Aorta (tissue), 5 donors: ENCODE data around the gene SPRY1. TPM values are rescaled to one million over a fixed set of nuclear protein-coding genes. Genes with fewer than 3 reads are reported as not detected.

Source experiments
- ATAC-seq: fragments of 200-7000 bp; cut with Tn5 transposase; one replicate; pipeline ENCODE4 v1.9.1; 2022; ENCODE audit warnings: moderate library complexity; ENCODE audit not compliant: low FRiP score
- DNase-seq, 2 donors: peaks; one replicate each; pipeline ENCODE4 v3.0.0-alpha.2; 2020
- H3K27ac ChIP-seq, 2 donors: one replicate each; pipeline ENCODE4 v1.5.1; 2013; ENCODE audit warnings: low read length in 2 of 2, mild to moderate bottlenecking in 2 of 2, moderate library complexity in 2 of 2, control low read depth in 1 of 2, inconsistent platforms in 1 of 2, low read depth in 1 of 2
- H3K27me3 ChIP-seq, 2 donors: one replicate each; pipeline ENCODE4 v1.6.1; 2013; ENCODE audit warnings: control low read depth in 1 of 2, low read length in 1 of 2, mild to moderate bottlenecking in 1 of 2, moderate library complexity in 1 of 2; ENCODE audit not compliant: insufficient read depth in 2 of 2, control insufficient read depth in 1 of 2
- H3K36me3 ChIP-seq, 2 donors: one replicate each; pipeline ENCODE4 v1.6.1; 2013; ENCODE audit warnings: control low read depth in 1 of 2, low read length in 1 of 2, mild to moderate bottlenecking in 1 of 2; ENCODE audit not compliant: insufficient read depth in 2 of 2, control insufficient read depth in 1 of 2
- H3K4me1 ChIP-seq, 2 donors: one replicate each; pipeline ENCODE4 v1.6.1; 2013; ENCODE audit warnings: low read length in 2 of 2, control low read depth in 1 of 2, mild to moderate bottlenecking in 1 of 2, moderate library complexity in 1 of 2; ENCODE audit not compliant: insufficient read depth in 2 of 2, control insufficient read depth in 1 of 2
- H3K4me3 ChIP-seq, 2 donors: one replicate each; pipeline ENCODE4 v1.5.1; 2013; ENCODE audit warnings: low read length in 2 of 2, control low read depth in 1 of 2, mild to moderate bottlenecking in 1 of 2
- H3K9me3 ChIP-seq: one replicate; pipeline ENCODE4 v1.6.1; 2013; ENCODE audit warnings: mild to moderate bottlenecking, low read length; ENCODE audit not compliant: control insufficient read depth
- WGBS, 2 donors: extraction: QIAGEN DNeasy Blood & Tissue Kit; methylation state at CpG; one replicate each; pipeline ENCODE4 v1.1.7; 2013; 5-methylcytosine and 5-hydroxymethylcytosine counted together
- intact Hi-C, 2 donors: fragments of 100-400 bp; cut with DNase I; formaldehyde crosslinking; loops; one replicate each; pipeline versions ENCODE4 v1.14.2 to v1.15.0; 2022
- polyA plus RNA-seq, 2 donors: library from polyadenylated mRNA; stranded (reverse); fragments of 200-250 nt; gene quantifications; one replicate each; pipeline ENCODE4 v1.2.3, GENCODE V29; 2013
- total RNA-seq, 2 donors: library from RNA; stranded (reverse); fragmentation: NEBNext Ultra II Directional; extraction: Animal tissue kit (Norgen Biotek cat#: 25700); gene quantifications; one replicate each; pipeline ENCODE4 v1.2.1, GENCODE V29; 2021
- donor health status: healthy with polysubstance abuse.
- donor health status: Bipolar disorder and iron deficiency.
- donor health status: DM: no; HTN: no; CAD: no.
- donor health status: DM: no; HTN: no; CAD: no.
- donor health status: DM: yes; HTN: yes; CAD: no.

SPRY1 gene
- total and polyA plus RNA-seq, 4 donors = 21.0 to 210 (median 151) TPM

GRCh38 chr4:123352966-123353365 is 43.6 kb upstream of the SPRY1 start:
- Histone ChIP-seq H3K4me3 (no peak overlapping the region), H3K9me3 (no peaks in the 10 kb centered on the region), H3K36me3 (no peaks in the 10 kb centered on the region), H3K4me1 (no peaks in the 10 kb centered on the region), H3K27ac (no peak overlapping the region), H3K27me3 (no peaks in the 10 kb centered on the region)
- intact Hi-C loops = no loop called here
- no peak for ATAC-seq
- no peak for DNase-seq
- 90 to 94% methylated on average over 1 of the region's 1 CpG for WGBS, 2 donors

GRCh38 chr4:123353656-123354055 is 42.9 kb upstream of the SPRY1 start:
- Histone ChIP-seq H3K9me3 (no peaks in the 10 kb centered on the region), H3K4me1 (no peaks in the 10 kb centered on the region), H3K36me3 (no peaks in the 10 kb centered on the region), H3K4me3 (no peak overlapping the region), H3K27ac (no peak overlapping the region), H3K27me3 (no peaks in the 10 kb centered on the region)
- WGBS, 2 donors = 89 to 93% methylated on average over 6 of the region's 6 CpGs
- intact Hi-C loops = no loop called here
- ATAC-seq (no peak), DNase-seq (no peak)

GRCh38 chr4:123354701-123355100 is 41.9 kb upstream of the SPRY1 start:
- Histone ChIP-seq H3K4me1 (no peaks in the 10 kb centered on the region), H3K9me3 (no peaks in the 10 kb centered on the region), H3K27ac (no peak overlapping the region), H3K36me3 (no peaks in the 10 kb centered on the region), H3K27me3 (no peaks in the 10 kb centered on the region), H3K4me3 (no peak overlapping the region)
- DNase-seq = no peak
- intact Hi-C loops = no loop called here
- WGBS, 2 donors = 88 to 95% methylated on average over 5 of the region's 5 CpGs
- no peak for ATAC-seq

DNA sequence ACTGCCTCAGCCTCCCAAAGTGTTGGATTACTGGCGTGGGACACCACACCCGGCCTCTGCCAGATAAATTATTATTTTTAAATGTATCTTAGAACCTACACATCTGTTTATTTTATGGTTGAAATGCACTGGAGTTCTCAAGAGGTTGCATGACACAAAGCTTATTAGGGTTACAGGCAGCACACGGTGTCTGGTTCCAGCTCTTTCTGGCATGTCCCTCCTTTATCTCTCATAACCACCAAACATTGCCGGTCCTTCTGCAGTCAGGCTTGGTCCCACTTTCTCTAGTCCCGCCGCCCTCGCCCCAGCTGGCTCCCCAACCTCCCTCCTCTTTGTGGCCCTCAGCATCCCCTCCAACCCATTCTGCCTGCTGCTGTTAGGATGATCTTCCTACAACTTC is 39.7 kb upstream of the SPRY1 start:
- no peaks in the 10 kb centered on the region for H3K36me3 ChIP-seq
- intact Hi-C loops = no loop called here
- ATAC-seq = no peak

DNA sequence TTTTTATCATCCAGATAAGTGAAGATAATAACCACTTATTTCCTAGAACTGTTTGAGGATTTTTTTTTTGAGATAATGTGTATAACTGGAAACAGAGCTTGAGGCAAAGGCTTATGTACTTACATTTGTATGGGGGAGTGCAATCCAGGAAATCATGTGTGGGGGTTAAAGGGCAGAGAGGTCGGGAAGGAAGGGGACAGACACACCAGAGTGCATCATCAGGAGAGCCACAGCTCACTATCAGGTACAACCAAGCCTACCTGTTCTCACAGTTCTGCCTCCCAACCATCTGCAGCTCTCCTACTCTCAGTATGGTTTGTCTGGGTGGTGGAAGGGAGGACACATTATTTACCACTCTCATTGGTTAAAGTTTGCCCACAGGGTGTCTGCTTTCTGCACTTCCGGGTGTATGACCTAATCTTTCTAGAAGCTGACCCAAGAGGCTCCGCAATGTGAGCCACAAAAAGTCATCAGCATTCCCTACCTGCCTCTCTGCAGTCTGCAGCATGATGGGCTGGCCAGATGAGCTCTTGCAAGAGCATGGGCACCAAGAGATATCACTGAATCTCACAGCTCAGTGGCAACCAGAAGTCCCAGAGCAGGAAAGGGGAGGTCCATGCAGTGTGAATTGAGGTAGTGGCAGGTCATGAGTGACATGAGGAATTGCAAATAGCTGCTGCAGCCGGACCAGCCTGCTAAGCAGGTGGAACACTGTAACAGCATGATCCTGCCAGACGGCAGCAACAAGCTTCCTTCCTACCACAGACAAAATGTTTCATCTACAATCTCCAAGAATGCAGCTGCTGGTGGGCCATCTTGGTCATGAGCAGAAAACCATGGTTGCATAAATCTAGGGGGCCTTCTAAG is 36.9 kb upstream of the SPRY1 start:
- Histone ChIP-seq H3K36me3 (no peaks in the 10 kb centered on the region), H3K9me3 (no peaks in the 10 kb centered on the region), H3K27ac (no peak overlapping the region), H3K4me3 (no peak overlapping the region), H3K4me1 (no peaks in the 10 kb centered on the region), H3K27me3 (no peaks in the 10 kb centered on the region)
- ATAC-seq = no peak
- intact Hi-C loops = no loop called here
- 80 to 87% methylated on average over 5 of the region's 5 CpGs for WGBS, 2 donors
- DNase-seq = no peak

More for the DNA sequence above, 39.7 kb upstream of the SPRY1 start:
- DNase-seq = no peak
- no peak overlapping the region for H3K27ac ChIP-seq
- H3K4me1 ChIP-seq = no peaks in the 10 kb centered on the region
- no peak overlapping the region for H3K4me3 ChIP-seq
- no peaks in the 10 kb centered on the region for H3K9me3 ChIP-seq
- no peaks in the 10 kb centered on the region for H3K27me3 ChIP-seq
- WGBS, 2 donors = 86 to 88% methylated on average over 7 of the region's 7 CpGs

- peak overlapping the region in 1 of 2 donors; percentile 71 for H3K27ac ChIP-seq
- no peaks in the 10 kb centered on the region for H3K9me3 ChIP-seq
- no peaks in the 10 kb centered on the region for H3K36me3 ChIP-seq
- no peaks in the 10 kb centered on the region for H3K27me3 ChIP-seq
- ATAC-seq (peak; percentile 27), DNase-seq (peak in 1 of 2 donors; percentile 63)
- 35 to 45% methylated on average over 2 of the region's 2 CpGs for WGBS, 2 donors
- no peaks in the 10 kb centered on the region for H3K4me1 ChIP-seq
- intact Hi-C loops = no loop called here
- H3K4me3 ChIP-seq = no peak overlapping the region
These were observed 35.3 kb upstream of the SPRY1 start for GRCh38 chr4:123361195-123361861.

- H3K9me3 ChIP-seq = no peaks in the 10 kb centered on the region
- H3K27ac ChIP-seq = no peak overlapping the region
- H3K36me3 ChIP-seq = no peaks in the 10 kb centered on the region
- H3K4me3 ChIP-seq = no peak overlapping the region
- intact Hi-C loops = no loop called here
- no peaks in the 10 kb centered on the region for H3K27me3 ChIP-seq
- no peak for ATAC-seq
- 91 to 93% methylated on average over 1 of the region's 1 CpG for WGBS, 2 donors
- no peaks in the 10 kb centered on the region for H3K4me1 ChIP-seq
- DNase-seq = no peak
These were observed 34.5 kb upstream of the SPRY1 start for GRCh38 chr4:123362103-123362502.

GRCh38 chr4:123363729-123364128 is 32.9 kb upstream of the SPRY1 start:
- no peaks in the 10 kb centered on the region for H3K4me1 ChIP-seq
- ATAC-seq = no peak
- H3K9me3 ChIP-seq = no peaks in the 10 kb centered on the region
- H3K27ac ChIP-seq = no peak overlapping the region
- no peak for DNase-seq
- intact Hi-C loops = no loop called here
- no peak overlapping the region for H3K4me3 ChIP-seq
- WGBS, 2 donors = 91 to 93% methylated on average over 2 of the region's 2 CpGs
- H3K36me3 ChIP-seq = no peaks in the 10 kb centered on the region
- H3K27me3 ChIP-seq = no peaks in the 10 kb centered on the region

DNA sequence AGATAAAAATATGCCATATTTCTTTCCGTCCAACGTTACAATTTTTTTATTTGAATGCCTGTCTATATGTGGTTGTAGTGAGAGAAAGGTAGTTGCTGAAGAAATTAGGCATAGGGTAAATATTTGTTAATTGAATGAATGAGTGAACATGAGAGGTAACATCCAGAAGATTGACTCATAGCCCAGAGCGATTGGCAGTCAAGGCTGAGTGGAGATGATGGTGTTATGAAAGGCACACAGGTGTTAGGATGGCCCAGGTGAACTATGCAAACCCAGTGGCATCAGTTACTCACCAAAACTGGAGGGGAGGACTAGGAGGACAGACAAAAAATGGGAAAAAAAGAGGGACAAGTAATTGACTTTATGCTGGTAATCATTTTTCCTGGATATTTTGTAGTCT is 31.7 kb upstream of the SPRY1 start:
- no peaks in the 10 kb centered on the region for H3K9me3 ChIP-seq
- no peaks in the 10 kb centered on the region for H3K4me1 ChIP-seq
- WGBS, 2 donors = 81 to 82% methylated on average over 3 of the region's 3 CpGs
- no peak overlapping the region for H3K27ac ChIP-seq
- intact Hi-C loops = no loop called here
- H3K4me3 ChIP-seq = no peak overlapping the region
- DNase-seq = no peak
- H3K36me3 ChIP-seq = no peaks in the 10 kb centered on the region
- H3K27me3 ChIP-seq = no peaks in the 10 kb centered on the region
- ATAC-seq = no peak
